ENCODE results near the gene ADGRV1.

DNA sequence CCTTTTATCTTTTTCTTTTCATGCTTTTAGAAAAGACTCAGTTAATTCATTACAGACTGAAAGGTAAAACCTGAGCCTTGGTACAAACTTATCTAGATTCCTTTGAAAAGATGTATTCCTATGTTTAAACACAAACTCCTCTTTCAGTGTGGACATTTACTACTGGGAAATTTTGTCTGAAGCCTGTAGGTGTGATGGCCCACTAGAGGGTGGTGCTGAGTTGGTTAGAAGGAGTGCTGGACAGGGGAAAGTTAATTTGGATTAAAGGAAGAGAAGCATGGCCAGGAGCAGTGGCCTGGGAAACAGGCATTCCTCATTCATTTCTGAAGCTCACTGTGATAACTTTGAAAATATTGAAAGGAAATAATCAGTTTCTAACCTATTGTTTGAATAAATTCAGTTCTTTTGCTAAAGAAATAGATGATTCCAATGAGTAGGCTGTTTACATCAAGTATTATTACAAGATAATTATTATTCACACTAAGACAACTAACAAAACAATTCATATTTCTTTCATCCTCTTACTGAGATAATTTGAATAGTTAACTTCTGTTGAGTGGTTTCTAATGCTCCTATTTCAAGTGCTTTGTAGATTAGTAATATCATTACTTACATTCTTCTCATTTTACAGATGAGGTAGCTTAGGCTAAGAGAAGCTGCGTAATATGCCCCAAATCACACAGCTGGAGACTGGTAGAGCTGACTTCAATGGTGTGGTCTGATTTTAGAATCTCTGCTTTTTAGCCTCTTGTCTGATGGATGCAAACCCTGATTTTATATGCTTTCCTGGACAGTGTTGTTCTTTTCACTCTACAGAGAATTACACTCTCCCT, 150.9 kb downstream of the ADGRV1 start:
- no peak for TF ChIP-seq POLR2A (IDR thresholded peaks at IDR 0.05; ENCODE audit: low read depth, low read length)
- TF ChIP-seq POLR2AphosphoS5 (IDR thresholded peaks at IDR 0.05; ENCODE audit: low read depth, low read length) = no peak
- no peak for TF ChIP-seq TAF1 (IDR thresholded peaks at IDR 0.05; ENCODE audit: borderline replicate concordance, low read depth, low read length)
